Spleen (tissue), 11 donors: ENCODE results near the gene EPN3. TPM values are rescaled to one million over a fixed set of nuclear protein-coding genes. Genes with fewer than 3 reads are reported as not detected.
A peak's percentile ranks its signal among the peaks of the same experiment; 100 is the strongest.

Experiments
- DNase-seq: peaks from one replicate; pipeline ENCODE4 v3.0.0-alpha.2; 2020
- H3K27ac ChIP-seq, 8 donors: fragments of 200-600 bp; sonication (generic) in 7 of 8; 1 replicate in 4 of 8; 2 replicates in 4 of 8; pipeline versions ENCODE4 v1.5.0 to v1.8.0; 2016 to 2021; ENCODE audit warnings: inconsistent platforms in 4 of 8, mild to moderate bottlenecking in 4 of 8, moderate library complexity in 1 of 8
- H3K27me3 ChIP-seq, 7 donors: fragments of 200-600 bp; sonication (generic) in 6 of 7; replicated peaks in 1 of 7; 1 replicate in 4 of 7; 2 replicates in 3 of 7; pipeline versions ENCODE4 v1.5.0 to v1.8.0; 2016 to 2021; ENCODE audit warnings: inconsistent platforms in 3 of 7, mild to moderate bottlenecking in 1 of 7
- H3K36me3 ChIP-seq, 6 donors: fragments of 200-600 bp; sonication (generic) in 5 of 6; 1 replicate in 4 of 6; 2 replicates in 2 of 6; pipeline versions ENCODE4 v1.5.0 to v1.8.0; 2016 to 2021; ENCODE audit warnings: inconsistent platforms in 2 of 6
- H3K4me1 ChIP-seq, 6 donors: fragments of 200-600 bp; sonication (generic) in 5 of 6; 1 replicate in 3 of 6; 2 replicates in 3 of 6; pipeline versions ENCODE4 v1.5.0 to v1.8.0; 2016 to 2021; ENCODE audit warnings: inconsistent platforms in 3 of 6
- H3K4me3 ChIP-seq, 8 donors: fragments of 200-600 bp; sonication (generic) in 7 of 8; 1 replicate in 4 of 8; 2 replicates in 4 of 8; pipeline versions ENCODE4 v1.5.0 to v1.8.0; 2016 to 2021; ENCODE audit warnings: inconsistent platforms in 4 of 8, mild to moderate bottlenecking in 4 of 8, moderate library complexity in 2 of 8
- H3K9me3 ChIP-seq, 8 donors: fragments of 200-600 bp; sonication (generic) in 7 of 8; 1 replicate in 4 of 8; 2 replicates in 4 of 8; pipeline versions ENCODE4 v1.5.0 to v1.8.0; 2016 to 2021; ENCODE audit warnings: inconsistent platforms in 4 of 8
- CTCF ChIP-seq, 11 experiments: fragments of 200-600 bp in 7 of 11; fragments of 450-650 bp in 4 of 11; sonication (generic) in 4 of 11; IDR thresholded peaks in 8 of 11; conservative IDR thresholded peaks in 3 of 11; 1 replicate in 7 of 11; 2 replicates in 4 of 11; pipeline versions ENCODE4 v1.4.0 to v1.8.0; 2016 to 2021; ENCODE audit warnings: antibody characterized with exemption in 11 of 11, inconsistent platforms in 4 of 11, mild to moderate bottlenecking in 1 of 11
- POLR2A ChIP-seq, 3 donors: fragments of 450-650 bp; IDR thresholded peaks; one replicate each; pipeline ENCODE4 v1.5.1; 2017; ENCODE audit warnings: antibody characterized with exemption in 3 of 3, mild to moderate bottlenecking in 1 of 3
- POLR2AphosphoS5 ChIP-seq, 3 donors: sonication (generic); formaldehyde crosslinking; IDR thresholded peaks; one replicate each; pipeline ENCODE4 v1.5.1; 2017; ENCODE audit warnings: antibody characterized with exemption in 3 of 3
- WGBS, 5 donors: extraction: QIAGEN DNeasy Blood & Tissue Kit in 3 of 5; methylation state at CpG; one replicate each; pipeline versions ENCODE4 v1.1.5 to v1.1.7; 2013 to 2018; 5-methylcytosine and 5-hydroxymethylcytosine counted together
- intact Hi-C: fragments of 100-400 bp; cut with DNase I; formaldehyde crosslinking; loops from one replicate; pipeline ENCODE4 v1.15.0; 2023; ENCODE audit warnings: low total_unique reads
- polyA plus RNA-seq, 3 donors: library from polyadenylated mRNA; stranded (reverse); fragments of 200-250 nt; gene quantifications; one replicate each; pipeline ENCODE4 v1.2.1, GENCODE V29; 2013
- total RNA-seq, 7 donors: library from RNA; depleted of rRNA in 3 of 7; stranded (reverse); fragments of >200 nt in 3 of 7; fragmentation: NEBNext Ultra II Directional in 4 of 7; extraction: Animal tissue kit (Norgen Biotek cat#: 25700) in 4 of 7; gene quantifications; one replicate each; pipeline versions ENCODE4 v1.1.0 to v1.2.1, GENCODE V29; 2016 to 2021
- donor health status: healthy with polysubstance abuse.
- donor health status: DM: no; HTN: no; CAD: no; lungs with moderate emphysema.
- donor health status: DM: no; HTN: no; CAD: no.
- donor health status: Bipolar disorder and iron deficiency.
- donor health status: healthy.
- donor health status: DM: no; HTN: no; CAD: no.
- donor health status: DM: yes; HTN: yes; CAD: no.

EPN3 gene
- total and polyA plus RNA-seq, 10 donors: 0.02 to 0.16 TPM; not detected in 8

- TF ChIP-seq POLR2AphosphoS5 (IDR thresholded peaks at IDR 0.05) (no peak), POLR2A (IDR thresholded peaks at IDR 0.05) (no peak), CTCF (IDR thresholded peaks at IDR 0.05 in 8 of 11, conservative IDR thresholded peaks at IDR 0.05 in 3 of 11) (no peak)
- no peaks in the 10 kb centered on the region for H3K4me1 ChIP-seq
- H3K27ac ChIP-seq: no peak overlapping the region
- H3K27me3 ChIP-seq: no peaks in the 10 kb centered on the region
- intact Hi-C loops: no loop called here
- no peak for DNase-seq
- no peak overlapping the region for H3K4me3 ChIP-seq
- H3K9me3 ChIP-seq: no peaks in the 10 kb centered on the region
- no peaks in the 10 kb centered on the region for H3K36me3 ChIP-seq
Measured at GRCh38 chr17:50499270-50499669, 33.3 kb upstream of the EPN3 start.

GRCh38 chr17:50499721-50500120 lies 32.8 kb upstream of the EPN3 start:
- TF ChIP-seq POLR2AphosphoS5 (IDR thresholded peaks at IDR 0.05) (no peak), CTCF (IDR thresholded peaks at IDR 0.05 in 8 of 11, conservative IDR thresholded peaks at IDR 0.05 in 3 of 11) (no peak), POLR2A (IDR thresholded peaks at IDR 0.05) (no peak)
- intact Hi-C loops: no loop called here
- no peaks in the 10 kb centered on the region for H3K4me1 ChIP-seq
- 93 to 100% (median 95%) methylated on average over 2 of the region's 2 CpGs for WGBS, 5 donors
- H3K36me3 ChIP-seq: no peaks in the 10 kb centered on the region
- no peaks in the 10 kb centered on the region for H3K27me3 ChIP-seq
- no peak for DNase-seq
- H3K27ac ChIP-seq: no peak overlapping the region
- no peaks in the 10 kb centered on the region for H3K9me3 ChIP-seq
- no peak overlapping the region for H3K4me3 ChIP-seq

- Histone ChIP-seq H3K36me3 (no peaks in the 10 kb centered on the region), H3K27ac (no peak overlapping the region), H3K4me3 (no peak overlapping the region), H3K4me1 (no peaks in the 10 kb centered on the region), H3K27me3 (no peaks in the 10 kb centered on the region), H3K9me3 (no peaks in the 10 kb centered on the region)
- WGBS, 5 donors: 28 to 46% (median 37%) methylated on average over 5 of the region's 5 CpGs
- DNase-seq: no peak
- TF ChIP-seq CTCF (IDR thresholded peaks at IDR 0.05 in 8 of 11, conservative IDR thresholded peaks at IDR 0.05 in 3 of 11): peak in 7 of 11 experiments; percentile 23 to 56 (median 42)
- TF ChIP-seq POLR2A (IDR thresholded peaks at IDR 0.05): no peak
- TF ChIP-seq POLR2AphosphoS5 (IDR thresholded peaks at IDR 0.05): no peak
- intact Hi-C loops: no loop called here
Measured at GRCh38 chr17:50501054-50501453, 31.5 kb upstream of the EPN3 start.

- 85 to 92% (median 91%) methylated on average over 9 of the region's 9 CpGs for WGBS, 5 donors
- no peaks in the 10 kb centered on the region for H3K9me3 ChIP-seq
- peak; percentile 27 for DNase-seq
- peaks cover 0 to under 1% (median 0%) of the 10 kb centered on the region in 6 donors for H3K4me1 ChIP-seq
- H3K4me3 ChIP-seq: no peak overlapping the region
- no peaks in the 10 kb centered on the region for H3K36me3 ChIP-seq
- intact Hi-C loops: no loop called here
- no peak overlapping the region for H3K27ac ChIP-seq
- TF ChIP-seq POLR2AphosphoS5 (IDR thresholded peaks at IDR 0.05) (no peak), CTCF (IDR thresholded peaks at IDR 0.05 in 8 of 11, conservative IDR thresholded peaks at IDR 0.05 in 3 of 11) (no peak), POLR2A (IDR thresholded peaks at IDR 0.05) (no peak)
- no peaks in the 10 kb centered on the region for H3K27me3 ChIP-seq
Measured at GRCh38 chr17:50502301-50502990, 30.1 kb upstream of the EPN3 start.
